ENCODE results near the gene DAGLB. TPM values are rescaled to one million over a fixed set of nuclear protein-coding genes. Genes with fewer than 3 reads are reported as not detected.
A peak's percentile ranks its signal among the peaks of the same experiment; 100 is the strongest.

DAGLB gene
- total and polyA plus RNA-seq, 10 of the 15 experiments (the other 5 are each of a cell fraction or from before 2014, with no cell fraction given), result 1.2 to 13.3 (median 10.1) TPM

DNA sequence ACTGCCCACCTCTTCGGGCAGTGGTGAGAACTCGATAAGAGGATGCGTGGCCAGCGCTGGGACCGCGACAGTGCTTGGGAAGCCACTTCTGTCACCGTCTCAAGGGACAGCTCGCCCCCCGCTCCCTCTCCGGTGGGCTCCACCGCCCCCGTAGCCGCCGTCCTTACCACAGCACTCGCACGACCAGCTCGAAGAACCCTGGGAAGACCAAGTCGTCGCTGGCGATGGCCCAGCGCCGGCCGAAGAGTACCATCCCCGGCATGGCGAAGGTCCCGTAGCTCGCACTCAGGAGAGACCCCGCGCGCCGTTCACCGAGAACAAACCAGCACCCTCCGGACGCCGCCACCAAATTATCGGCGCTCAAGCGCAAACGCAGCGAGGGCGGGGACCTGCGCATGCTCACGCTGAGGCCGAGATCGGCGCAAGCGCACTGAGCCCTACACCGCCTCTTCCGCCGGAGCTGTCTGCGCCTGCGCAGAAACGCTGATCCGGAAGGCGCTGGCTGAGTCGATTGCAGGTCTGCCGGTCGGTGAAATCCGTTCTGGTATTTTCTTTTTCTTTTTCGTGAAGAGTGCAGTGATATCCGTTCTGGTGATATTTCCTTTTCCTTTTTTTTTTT is at the start of gene DAGLB (continued):
- TF ChIP-seq, protein P1, sequence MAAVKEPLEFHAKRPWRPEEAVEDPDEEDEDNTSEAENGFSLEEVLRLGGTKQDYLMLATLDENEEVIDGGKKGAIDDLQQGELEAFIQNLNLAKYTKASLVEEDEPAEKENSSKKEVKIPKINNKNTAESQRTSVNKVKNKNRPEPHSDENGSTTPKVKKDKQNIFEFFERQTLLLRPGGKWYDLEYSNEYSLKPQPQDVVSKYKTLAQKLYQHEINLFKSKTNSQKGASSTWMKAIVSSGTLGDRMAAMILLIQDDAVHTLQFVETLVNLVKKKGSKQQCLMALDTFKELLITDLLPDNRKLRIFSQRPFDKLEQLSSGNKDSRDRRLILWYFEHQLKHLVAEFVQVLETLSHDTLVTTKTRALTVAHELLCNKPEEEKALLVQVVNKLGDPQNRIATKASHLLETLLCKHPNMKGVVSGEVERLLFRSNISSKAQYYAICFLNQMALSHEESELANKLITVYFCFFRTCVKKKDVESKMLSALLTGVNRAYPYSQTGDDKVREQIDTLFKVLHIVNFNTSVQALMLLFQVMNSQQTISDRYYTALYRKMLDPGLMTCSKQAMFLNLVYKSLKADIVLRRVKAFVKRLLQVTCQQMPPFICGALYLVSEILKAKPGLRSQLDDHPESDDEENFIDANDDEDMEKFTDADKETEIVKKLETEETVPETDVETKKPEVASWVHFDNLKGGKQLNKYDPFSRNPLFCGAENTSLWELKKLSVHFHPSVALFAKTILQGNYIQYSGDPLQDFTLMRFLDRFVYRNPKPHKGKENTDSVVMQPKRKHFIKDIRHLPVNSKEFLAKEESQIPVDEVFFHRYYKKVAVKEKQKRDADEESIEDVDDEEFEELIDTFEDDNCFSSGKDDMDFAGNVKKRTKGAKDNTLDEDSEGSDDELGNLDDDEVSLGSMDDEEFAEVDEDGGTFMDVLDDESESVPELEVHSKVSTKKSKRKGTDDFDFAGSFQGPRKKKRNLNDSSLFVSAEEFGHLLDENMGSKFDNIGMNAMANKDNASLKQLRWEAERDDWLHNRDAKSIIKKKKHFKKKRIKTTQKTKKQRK (IDR thresholded peaks at IDR 0.05; ENCODE audit: low read depth, low read length), result no peak
- TF ChIP-seq, protein P2, sequence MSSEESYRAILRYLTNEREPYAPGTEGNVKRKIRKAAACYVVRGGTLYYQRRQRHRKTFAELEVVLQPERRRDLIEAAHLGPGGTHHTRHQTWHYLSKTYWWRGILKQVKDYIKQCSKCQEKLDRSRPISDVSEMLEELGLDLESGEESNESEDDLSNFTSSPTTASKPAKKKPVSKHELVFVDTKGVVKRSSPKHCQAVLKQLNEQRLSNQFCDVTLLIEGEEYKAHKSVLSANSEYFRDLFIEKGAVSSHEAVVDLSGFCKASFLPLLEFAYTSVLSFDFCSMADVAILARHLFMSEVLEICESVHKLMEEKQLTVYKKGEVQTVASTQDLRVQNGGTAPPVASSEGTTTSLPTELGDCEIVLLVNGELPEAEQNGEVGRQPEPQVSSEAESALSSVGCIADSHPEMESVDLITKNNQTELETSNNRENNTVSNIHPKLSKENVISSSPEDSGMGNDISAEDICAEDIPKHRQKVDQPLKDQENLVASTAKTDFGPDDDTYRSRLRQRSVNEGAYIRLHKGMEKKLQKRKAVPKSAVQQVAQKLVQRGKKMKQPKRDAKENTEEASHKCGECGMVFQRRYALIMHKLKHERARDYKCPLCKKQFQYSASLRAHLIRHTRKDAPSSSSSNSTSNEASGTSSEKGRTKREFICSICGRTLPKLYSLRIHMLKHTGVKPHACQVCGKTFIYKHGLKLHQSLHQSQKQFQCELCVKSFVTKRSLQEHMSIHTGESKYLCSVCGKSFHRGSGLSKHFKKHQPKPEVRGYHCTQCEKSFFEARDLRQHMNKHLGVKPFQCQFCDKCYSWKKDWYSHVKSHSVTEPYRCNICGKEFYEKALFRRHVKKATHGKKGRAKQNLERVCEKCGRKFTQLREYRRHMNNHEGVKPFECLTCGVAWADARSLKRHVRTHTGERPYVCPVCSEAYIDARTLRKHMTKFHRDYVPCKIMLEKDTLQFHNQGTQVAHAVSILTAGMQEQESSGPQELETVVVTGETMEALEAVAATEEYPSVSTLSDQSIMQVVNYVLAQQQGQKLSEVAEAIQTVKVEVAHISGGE (CRISPR knock-in tag; IDR thresholded peaks at IDR 0.05), result no peak
- TF ChIP-seq, protein P3, sequence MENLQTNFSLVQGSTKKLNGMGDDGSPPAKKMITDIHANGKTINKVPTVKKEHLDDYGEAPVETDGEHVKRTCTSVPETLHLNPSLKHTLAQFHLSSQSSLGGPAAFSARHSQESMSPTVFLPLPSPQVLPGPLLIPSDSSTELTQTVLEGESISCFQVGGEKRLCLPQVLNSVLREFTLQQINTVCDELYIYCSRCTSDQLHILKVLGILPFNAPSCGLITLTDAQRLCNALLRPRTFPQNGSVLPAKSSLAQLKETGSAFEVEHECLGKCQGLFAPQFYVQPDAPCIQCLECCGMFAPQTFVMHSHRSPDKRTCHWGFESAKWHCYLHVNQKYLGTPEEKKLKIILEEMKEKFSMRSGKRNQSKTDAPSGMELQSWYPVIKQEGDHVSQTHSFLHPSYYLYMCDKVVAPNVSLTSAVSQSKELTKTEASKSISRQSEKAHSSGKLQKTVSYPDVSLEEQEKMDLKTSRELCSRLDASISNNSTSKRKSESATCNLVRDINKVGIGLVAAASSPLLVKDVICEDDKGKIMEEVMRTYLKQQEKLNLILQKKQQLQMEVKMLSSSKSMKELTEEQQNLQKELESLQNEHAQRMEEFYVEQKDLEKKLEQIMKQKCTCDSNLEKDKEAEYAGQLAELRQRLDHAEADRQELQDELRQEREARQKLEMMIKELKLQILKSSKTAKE (IDR thresholded peaks at IDR 0.05; ENCODE audit: low read depth, poor library complexity, severe bottlenecking), result no peak
- TF ChIP-seq NBN (IDR thresholded peaks at IDR 0.05) (peak; percentile 74; the same call in 1 of the 2 replicates), BCL11A (IDR thresholded peaks at IDR 0.05; ENCODE audit: low read depth, low read length) (no peak), DPF2 (IDR thresholded peaks at IDR 0.05) (peak; percentile 76; the same call in 1 of the 2 replicates), IRF4 (IDR thresholded peaks at IDR 0.05; ENCODE audit: low read depth, low read length) (no peak), LARP7 (IDR thresholded peaks at IDR 0.05) (peak; percentile 80; the same call in 1 of the 2 replicates), KLF5 (IDR thresholded peaks at IDR 0.05; ENCODE audit: partially characterized antibody) (no peak), RBBP5 (conservative IDR thresholded peaks at IDR 0.05) (no peak), SP1 (IDR thresholded peaks at IDR 0.05; ENCODE audit: low read depth, low read length) (peak; percentile 29)
- TF ChIP-seq, protein P4, sequence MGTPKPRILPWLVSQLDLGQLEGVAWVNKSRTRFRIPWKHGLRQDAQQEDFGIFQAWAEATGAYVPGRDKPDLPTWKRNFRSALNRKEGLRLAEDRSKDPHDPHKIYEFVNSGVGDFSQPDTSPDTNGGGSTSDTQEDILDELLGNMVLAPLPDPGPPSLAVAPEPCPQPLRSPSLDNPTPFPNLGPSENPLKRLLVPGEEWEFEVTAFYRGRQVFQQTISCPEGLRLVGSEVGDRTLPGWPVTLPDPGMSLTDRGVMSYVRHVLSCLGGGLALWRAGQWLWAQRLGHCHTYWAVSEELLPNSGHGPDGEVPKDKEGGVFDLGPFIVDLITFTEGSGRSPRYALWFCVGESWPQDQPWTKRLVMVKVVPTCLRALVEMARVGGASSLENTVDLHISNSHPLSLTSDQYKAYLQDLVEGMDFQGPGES (IDR thresholded peaks at IDR 0.05), result no peak
- TF ChIP-seq, protein P5, sequence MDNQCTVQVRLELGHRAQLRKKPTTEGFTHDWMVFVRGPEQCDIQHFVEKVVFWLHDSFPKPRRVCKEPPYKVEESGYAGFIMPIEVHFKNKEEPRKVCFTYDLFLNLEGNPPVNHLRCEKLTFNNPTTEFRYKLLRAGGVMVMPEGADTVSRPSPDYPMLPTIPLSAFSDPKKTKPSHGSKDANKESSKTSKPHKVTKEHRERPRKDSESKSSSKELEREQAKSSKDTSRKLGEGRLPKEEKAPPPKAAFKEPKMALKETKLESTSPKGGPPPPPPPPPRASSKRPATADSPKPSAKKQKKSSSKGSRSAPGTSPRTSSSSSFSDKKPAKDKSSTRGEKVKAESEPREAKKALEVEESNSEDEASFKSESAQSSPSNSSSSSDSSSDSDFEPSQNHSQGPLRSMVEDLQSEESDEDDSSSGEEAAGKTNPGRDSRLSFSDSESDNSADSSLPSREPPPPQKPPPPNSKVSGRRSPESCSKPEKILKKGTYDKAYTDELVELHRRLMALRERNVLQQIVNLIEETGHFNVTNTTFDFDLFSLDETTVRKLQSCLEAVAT (IDR thresholded peaks at IDR 0.05), result 0 out of 2 replicates have a peak, but pooled peaks have one; percentile 65
- TF ChIP-seq, protein P6, sequence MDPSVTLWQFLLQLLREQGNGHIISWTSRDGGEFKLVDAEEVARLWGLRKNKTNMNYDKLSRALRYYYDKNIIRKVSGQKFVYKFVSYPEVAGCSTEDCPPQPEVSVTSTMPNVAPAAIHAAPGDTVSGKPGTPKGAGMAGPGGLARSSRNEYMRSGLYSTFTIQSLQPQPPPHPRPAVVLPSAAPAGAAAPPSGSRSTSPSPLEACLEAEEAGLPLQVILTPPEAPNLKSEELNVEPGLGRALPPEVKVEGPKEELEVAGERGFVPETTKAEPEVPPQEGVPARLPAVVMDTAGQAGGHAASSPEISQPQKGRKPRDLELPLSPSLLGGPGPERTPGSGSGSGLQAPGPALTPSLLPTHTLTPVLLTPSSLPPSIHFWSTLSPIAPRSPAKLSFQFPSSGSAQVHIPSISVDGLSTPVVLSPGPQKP (IDR thresholded peaks at IDR 0.05; ENCODE audit: low read depth, low read length), result no peak
- TF ChIP-seq, protein P7, sequence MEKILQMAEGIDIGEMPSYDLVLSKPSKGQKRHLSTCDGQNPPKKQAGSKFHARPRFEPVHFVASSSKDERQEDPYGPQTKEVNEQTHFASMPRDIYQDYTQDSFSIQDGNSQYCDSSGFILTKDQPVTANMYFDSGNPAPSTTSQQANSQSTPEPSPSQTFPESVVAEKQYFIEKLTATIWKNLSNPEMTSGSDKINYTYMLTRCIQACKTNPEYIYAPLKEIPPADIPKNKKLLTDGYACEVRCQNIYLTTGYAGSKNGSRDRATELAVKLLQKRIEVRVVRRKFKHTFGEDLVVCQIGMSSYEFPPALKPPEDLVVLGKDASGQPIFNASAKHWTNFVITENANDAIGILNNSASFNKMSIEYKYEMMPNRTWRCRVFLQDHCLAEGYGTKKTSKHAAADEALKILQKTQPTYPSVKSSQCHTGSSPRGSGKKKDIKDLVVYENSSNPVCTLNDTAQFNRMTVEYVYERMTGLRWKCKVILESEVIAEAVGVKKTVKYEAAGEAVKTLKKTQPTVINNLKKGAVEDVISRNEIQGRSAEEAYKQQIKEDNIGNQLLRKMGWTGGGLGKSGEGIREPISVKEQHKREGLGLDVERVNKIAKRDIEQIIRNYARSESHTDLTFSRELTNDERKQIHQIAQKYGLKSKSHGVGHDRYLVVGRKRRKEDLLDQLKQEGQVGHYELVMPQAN (conservative IDR thresholded peaks at IDR 0.05), result peak; percentile 79
